H1 (cell line): ENCODE measurements around the gene EIF4EBP3. TPM values are rescaled to one million over a fixed set of nuclear protein-coding genes. Genes with fewer than 3 reads are reported as not detected.

Source experiments
- CTCF ChIA-PET: fragments of 300-600 bp; sonication (Branson Sonifier 250); formaldehyde crosslinking; loops from one replicate; lab custom pipeline; 2021; ENCODE audit not compliant: partially characterized antibody; lab: Charles Lee
- POLR2A ChIA-PET: fragments of 300-600 bp; sonication (Branson Sonifier 250); formaldehyde crosslinking; loops from one replicate; lab custom pipeline; 2021; ENCODE audit warnings: inconsistent platforms; ENCODE audit not compliant: partially characterized antibody; lab: Charles Lee
- DNase-seq, 2 experiments: peaks; one replicate each; pipeline versions ENCODE4 v3.0.0 to v3.0.0-alpha.2; 2010 to 2022; ENCODE audit warnings: low spot score in 2 of 2, low read depth in 1 of 2, mixed read lengths in 1 of 2
- FAIRE-seq: peaks from 2 replicates; lab custom pipeline; 2011; peaks lifted over from hg19 to GRCh38; lab: Jason Lieb, UNC
- H2AFZ ChIP-seq: 2 replicates; pipeline ENCODE4 v1.8.1; 2012; ENCODE audit warnings: low read length, inconsistent platforms
- H2AK5ac ChIP-seq: 2 replicates; pipeline ENCODE4 v1.6.1; 2013; ENCODE audit warnings: low read depth, low read length
- H2BK120ac ChIP-seq: replicated peaks from 2 replicates; pipeline ENCODE3; 2013; ENCODE audit warnings: low read depth, low read length, inconsistent platforms
- H2BK12ac ChIP-seq: 2 replicates; pipeline ENCODE4 v1.6.1; 2013; ENCODE audit warnings: low read depth, low read length
- H2BK15ac ChIP-seq: 2 replicates; pipeline ENCODE4 v1.6.1; 2013; ENCODE audit warnings: low read length
- H2BK20ac ChIP-seq: 2 replicates; pipeline ENCODE4 v1.6.1; 2013; ENCODE audit warnings: low read length
- H2BK5ac ChIP-seq: 2 replicates; pipeline ENCODE4 v1.6.1; 2013; ENCODE audit warnings: low read depth, low read length
- H3K14ac ChIP-seq: 2 replicates; pipeline ENCODE4 v1.6.1; 2013; ENCODE audit warnings: inconsistent platforms; ENCODE audit not compliant: insufficient read length
- H3K18ac ChIP-seq: 2 replicates; pipeline ENCODE4 v1.6.1; 2013; ENCODE audit warnings: low read length; ENCODE audit errors: extremely low read depth
- H3K23ac ChIP-seq: 2 replicates; pipeline ENCODE4 v1.6.1; 2013; ENCODE audit warnings: inconsistent platforms; ENCODE audit not compliant: insufficient read length
- H3K23me2 ChIP-seq: 2 replicates; pipeline ENCODE4 v1.6.1; 2013; ENCODE audit warnings: low read depth, low read length
- H3K27ac ChIP-seq: 2 replicates; pipeline ENCODE4 v1.6.1; 2011; ENCODE audit warnings: low read depth, low read length, inconsistent platforms
- H3K27me3 ChIP-seq, 4 experiments: replicated peaks in 1 of 4; 1 replicate in 1 of 4; 2 replicates in 3 of 4; pipeline versions ENCODE4 v1.6.1 to v1.8.1; 2011 to 2013; ENCODE audit warnings: low read length in 3 of 4, mild to moderate bottlenecking in 3 of 4, inconsistent platforms in 2 of 4, mixed read lengths in 2 of 4, moderate library complexity in 1 of 4; ENCODE audit not compliant: control insufficient read depth in 3 of 4, insufficient read depth in 3 of 4; ENCODE audit errors: extremely low read depth in 1 of 4
- H3K36me3 ChIP-seq, 4 experiments: 2 replicates each; pipeline versions ENCODE4 v1.6.1 to v1.8.1; 2011 to 2013; ENCODE audit warnings: mild to moderate bottlenecking in 4 of 4, low read length in 3 of 4, moderate library complexity in 2 of 4, control low read depth in 1 of 4, inconsistent platforms in 1 of 4; ENCODE audit not compliant: insufficient read depth in 4 of 4, control insufficient read depth in 2 of 4
- H3K4ac ChIP-seq: replicated peaks from 2 replicates; pipeline ENCODE3; 2013; ENCODE audit warnings: low read length, low read depth, mixed read lengths, inconsistent platforms; ENCODE audit not compliant: insufficient read length
- H3K4me1 ChIP-seq, 4 experiments: replicated peaks in 1 of 4; 1 replicate in 1 of 4; 2 replicates in 3 of 4; pipeline versions ENCODE4 v1.6.1 to v1.8.1; 2011 to 2013; ENCODE audit warnings: low read length in 3 of 4, inconsistent platforms in 2 of 4, mixed read lengths in 1 of 4; ENCODE audit not compliant: insufficient read depth in 4 of 4, control insufficient read depth in 3 of 4
- H3K4me2 ChIP-seq, 2 experiments: 2 replicates each; pipeline versions ENCODE4 v1.6.1 to v1.8.1; 2011 to 2013; ENCODE audit warnings: low read depth in 2 of 2, low read length in 2 of 2, control low read depth in 1 of 2, inconsistent platforms in 1 of 2, mild to moderate bottlenecking in 1 of 2; ENCODE audit not compliant: insufficient read depth in 1 of 2
- H3K4me3 ChIP-seq, 4 experiments: fragments of 200-600, 300-600 bp in 1 of 4; sonication (generic), shearing (Covaris generic), sonication (Bioruptor Twin) in 1 of 4; 2 replicates each; pipeline versions ENCODE4 v1.5.1 to v1.8.1; 2011 to 2016; ENCODE audit warnings: low read length in 4 of 4, low read depth in 3 of 4, control low read depth in 2 of 4, inconsistent platforms in 2 of 4, mild to moderate bottlenecking in 2 of 4, mixed read lengths in 1 of 4, moderate library complexity in 1 of 4; ENCODE audit not compliant: insufficient read depth in 2 of 4; ENCODE audit errors: extremely low read depth in 1 of 4
- H3K56ac ChIP-seq: replicated peaks from 2 replicates; pipeline ENCODE3; 2013; ENCODE audit warnings: low read depth, mild to moderate bottlenecking, mixed read lengths, low read length, inconsistent platforms; ENCODE audit not compliant: insufficient read length
- H3K79me1 ChIP-seq: 2 replicates; pipeline ENCODE4 v1.6.1; 2013; ENCODE audit warnings: low read depth, low read length, control low read depth
- H3K79me2 ChIP-seq, 2 experiments: 2 replicates each; pipeline versions ENCODE4 v1.6.1 to v1.8.1; 2012 to 2013; ENCODE audit warnings: low read length in 2 of 2, mild to moderate bottlenecking in 2 of 2, inconsistent platforms in 1 of 2; ENCODE audit not compliant: insufficient read depth in 2 of 2, control insufficient read depth in 1 of 2
- H3K9ac ChIP-seq, 4 experiments: replicated peaks in 1 of 4; 1 replicate in 1 of 4; 2 replicates in 3 of 4; pipeline versions ENCODE4 v1.6.1 to v1.8.1; 2011 to 2013; ENCODE audit warnings: low read depth in 3 of 4, low read length in 3 of 4, control low read depth in 2 of 4, mild to moderate bottlenecking in 2 of 4, moderate library complexity in 2 of 4, inconsistent platforms in 1 of 4; ENCODE audit errors: extremely low read depth in 1 of 4
- H3K9me3 ChIP-seq, 2 experiments: 2 replicates each; pipeline versions ENCODE4 v1.6.1 to v1.8.1; 2012 to 2013; ENCODE audit warnings: mild to moderate bottlenecking in 2 of 2, moderate library complexity in 2 of 2, control low read depth in 1 of 2, inconsistent platforms in 1 of 2, low read depth in 1 of 2, low read length in 1 of 2, mixed read lengths in 1 of 2; ENCODE audit not compliant: insufficient read depth in 2 of 2
- H4K20me1 ChIP-seq, 2 experiments: replicated peaks in 1 of 2; 2 replicates each; pipeline versions ENCODE3 to v1.8.1; 2011 to 2013; ENCODE audit warnings: inconsistent platforms in 2 of 2, low read length in 2 of 2, mild to moderate bottlenecking in 1 of 2; ENCODE audit not compliant: insufficient read depth in 2 of 2, control insufficient read depth in 1 of 2
- H4K5ac ChIP-seq: 2 replicates; pipeline ENCODE4 v1.6.1; 2013; ENCODE audit warnings: low read length, low read depth, mixed read lengths, inconsistent platforms; ENCODE audit not compliant: insufficient read length
- H4K8ac ChIP-seq: 2 replicates; pipeline ENCODE4 v1.8.0; 2013; ENCODE audit warnings: mild to moderate bottlenecking, moderate library complexity, low read length, inconsistent platforms; ENCODE audit not compliant: insufficient read depth; ENCODE audit errors: extremely low read depth
- H4K91ac ChIP-seq: replicated peaks from 2 replicates; pipeline ENCODE3; 2013; ENCODE audit warnings: low read length, mixed read lengths, inconsistent platforms; ENCODE audit not compliant: insufficient read length
- ASH2L ChIP-seq: fragments of 200-600, 300-600 bp; sonication (generic); IDR thresholded peaks from one replicate; pipeline ENCODE4 v1.7.1; 2017; ENCODE audit warnings: low read length
- CHD1 ChIP-seq: IDR thresholded peaks from 2 replicates; pipeline ENCODE4 v1.6.1; 2012; ENCODE audit warnings: low read depth, low read length, improper control_type of control experiment
- CTBP2 ChIP-seq: IDR thresholded peaks from 2 replicates; pipeline ENCODE4 v1.7.0; 2011; ENCODE audit warnings: borderline replicate concordance, mild to moderate bottlenecking, moderate library complexity, mixed read lengths, low read length; ENCODE audit not compliant: insufficient read depth, insufficient read length
- EGR1 ChIP-seq: IDR thresholded peaks from 2 replicates; pipeline ENCODE4 v1.6.1; 2011; ENCODE audit warnings: low read depth, low read length, borderline replicate concordance
- GTF2F1 ChIP-seq: IDR thresholded peaks from 2 replicates; pipeline ENCODE4 v1.6.1; 2012; ENCODE audit warnings: low read depth, low read length, improper control_type of control experiment, borderline replicate concordance
- HDAC6 ChIP-seq: IDR thresholded peaks from one replicate; pipeline ENCODE4 v1.7.1; 2012; ENCODE audit warnings: low read depth, mild to moderate bottlenecking, inconsistent platforms, low read length, moderate library complexity
- MAX ChIP-seq: IDR thresholded peaks from 2 replicates; pipeline ENCODE4 v1.6.1; 2012; ENCODE audit warnings: inconsistent platforms
- SP4 ChIP-seq: IDR thresholded peaks from 2 replicates; pipeline ENCODE4 v1.6.1; 2012; ENCODE audit warnings: low read length, inconsistent platforms
- SUZ12 ChIP-seq: fragments of 200-600 bp; sonication (generic); IDR thresholded peaks from 2 replicates; pipeline ENCODE4 v1.6.1; 2012; ENCODE audit warnings: mild to moderate bottlenecking, inconsistent platforms, low read length, moderate library complexity, mixed read lengths
- WGBS, 2 experiments: shearing (Covaris generic) in 1 of 2; methylation state at CpG; one replicate each; pipeline versions ENCODE4 v1.1.6 to v1.1.7; 2013 to 2015; ENCODE audit warnings: low lambda C conversion rate in 2 of 2, mixed read lengths in 2 of 2, inconsistent platforms in 1 of 2, low coverage in 1 of 2, missing lambda C conversion rate in 1 of 2; ENCODE audit not compliant: insufficient replicate concordance in 2 of 2, insufficient coverage in 1 of 2, insufficient read length in 1 of 2; ENCODE audit errors: extremely low coverage in 1 of 2, missing lambda C conversion rate in 1 of 2; 5-methylcytosine and 5-hydroxymethylcytosine counted together
- polyA plus RNA-seq, 7 experiments: library from polyadenylated mRNA; depleted of rRNA in 3 of 7; stranded (reverse) in 5 of 7; unstranded in 2 of 7; fragments of >200 nt in 5 of 7; fragments of 200-250 nt in 2 of 7; gene quantifications; 1 replicate in 5 of 7; 2 replicates in 1 of 7; 4 replicates in 1 of 7; pipeline versions ENCODE4 v1.2.1 to v1.2.3, GENCODE V29; 2011 to 2013; ENCODE audit warnings: missing spikeins in 2 of 7, mixed read lengths in 2 of 7
- total RNA-seq: library from RNA; stranded (reverse); fragmentation: NEBNext Ultra II Directional; extraction: Animal tissue kit (Norgen Biotek cat#: 25700); gene quantifications from 2 replicates; pipeline ENCODE4 v1.2.1, GENCODE V29; 2021
- TF ChIP-seq, protein P1 (sequence below): IDR thresholded peaks from 2 replicates; pipeline ENCODE4 v1.6.1; 2011; ENCODE audit warnings: low read length, improper control_type of control experiment

The EIF4EBP3 gene
- total and polyA plus RNA-seq, 2 of the 8 experiments (the other 6 are each of a cell fraction or from before 2014, with no cell fraction given), result 11.1 to 11.7 TPM

DNA sequence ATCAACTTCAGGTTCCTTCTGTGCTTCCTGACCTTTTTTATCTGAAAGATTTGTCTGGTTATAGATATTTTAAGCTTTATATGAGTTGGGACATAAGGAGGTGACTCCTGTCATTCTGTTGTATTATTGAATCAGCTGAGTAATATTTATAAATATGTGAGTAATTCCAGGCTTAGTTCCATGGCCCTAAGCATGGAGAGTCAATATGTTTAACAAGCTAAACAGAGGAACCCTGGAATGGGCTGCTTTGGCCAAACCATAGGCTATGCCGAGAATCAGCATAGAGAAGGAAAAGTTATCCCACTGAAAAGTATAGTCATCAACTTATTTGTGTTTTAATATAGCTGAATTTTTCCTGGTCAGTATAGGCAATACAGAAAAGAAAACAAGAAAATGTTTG is 7.2 kb upstream of the EIF4EBP3 start:
- H2AK5ac ChIP-seq, result no peak overlapping the region
- no peak overlapping the region for H2BK5ac ChIP-seq
- H4K91ac ChIP-seq, result no peak overlapping the region
- H3K27ac ChIP-seq, result no peak overlapping the region
- H3K36me3 ChIP-seq, result peaks cover 13 to 62% (median 42%) of the 10 kb centered on the region in 4 experiments
- H3K23ac ChIP-seq, result no peak overlapping the region
- POLR2A ChIA-PET, result interaction anchor here (14.4 kb wide), 1 partner anchor 19 kb away, joined by 191 read pairs; the partner anchor contains the start of genes APBB3, SLC35A4 and SRA1
- no peaks in the 10 kb centered on the region for H3K79me1 ChIP-seq
- H2BK20ac ChIP-seq, result no peak overlapping the region
- TF ChIP-seq ASH2L, result no peak
- TF ChIP-seq CTBP2, result no peak
- no peak for TF ChIP-seq SP4
- no peak for TF ChIP-seq GTF2F1
- TF ChIP-seq, protein P1, sequence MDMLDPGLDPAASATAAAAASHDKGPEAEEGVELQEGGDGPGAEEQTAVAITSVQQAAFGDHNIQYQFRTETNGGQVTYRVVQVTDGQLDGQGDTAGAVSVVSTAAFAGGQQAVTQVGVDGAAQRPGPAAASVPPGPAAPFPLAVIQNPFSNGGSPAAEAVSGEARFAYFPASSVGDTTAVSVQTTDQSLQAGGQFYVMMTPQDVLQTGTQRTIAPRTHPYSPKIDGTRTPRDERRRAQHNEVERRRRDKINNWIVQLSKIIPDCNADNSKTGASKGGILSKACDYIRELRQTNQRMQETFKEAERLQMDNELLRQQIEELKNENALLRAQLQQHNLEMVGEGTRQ, result no peak
- no peak for TF ChIP-seq HDAC6
- no peak for TF ChIP-seq CHD1
- no peak for TF ChIP-seq EGR1
- no peak for TF ChIP-seq MAX
- TF ChIP-seq SUZ12, result no peak
- TF ChIP-seq, all 59 proteins: peak for 0
- no peak overlapping the region for H4K5ac ChIP-seq
- no peak for FAIRE-seq
- no peak overlapping the region for H2BK12ac ChIP-seq
- 90% methylated on average over 1 of the region's 1 CpG; no CpG with 5 or more reads in 1 of the 2 experiments for WGBS, 2 experiments
- H4K20me1 ChIP-seq, result no peaks in the 10 kb centered on the region
- CTCF ChIA-PET, result interaction anchor here (0.9 to 1.1 kb wide), 2 partner anchors 52 to 168 kb away, joined by 3 read pairs; no protein-coding TSS in a partner anchor
- no peaks in the 10 kb centered on the region for H3K4me1 ChIP-seq
- H3K9me3 ChIP-seq, result no peaks in the 10 kb centered on the region
- no peak overlapping the region for H3K4ac ChIP-seq
- no peak overlapping the region for H4K8ac ChIP-seq
- no peak for DNase-seq
- H3K14ac ChIP-seq, result no peak overlapping the region
- H2BK120ac ChIP-seq, result no peak overlapping the region
- no peak overlapping the region for H2BK15ac ChIP-seq
- H3K23me2 ChIP-seq, result no peaks in the 10 kb centered on the region
- no peak overlapping the region for H3K4me3 ChIP-seq
- H3K79me2 ChIP-seq, result no peaks in the 10 kb centered on the region
- no peak overlapping the region for H3K56ac ChIP-seq
- no peak overlapping the region for H2AFZ ChIP-seq
- H3K4me2 ChIP-seq, result no peak overlapping the region
- no peaks in the 10 kb centered on the region for H3K27me3 ChIP-seq
- no peak overlapping the region for H3K18ac ChIP-seq
- H3K9ac ChIP-seq, result no peak overlapping the region
